A673 (cell line): Measurements from ENCODE around the gene LGALS14.

Experiments
- EZH2 ChIP-seq: fragments of 200-600 bp; sonication (generic); IDR thresholded peaks from 2 replicates; pipeline ENCODE4 v1.6.1; 2017; ENCODE audit warnings: borderline replicate concordance, low read depth, mild to moderate bottlenecking, mixed read lengths, antibody characterized with exemption, low read length; ENCODE audit not compliant: poor library complexity, severe bottlenecking
- TF ChIP-seq, protein P1 (sequence below): fragments of 300-800, 200-600 bp; sonication (generic); conservative IDR thresholded peaks from 2 replicates; pipeline ENCODE4 v1.5.1; 2017; ENCODE audit warnings: low read depth, mild to moderate bottlenecking, antibody characterized with exemption, low read length, moderate library complexity, mixed read lengths

DNA sequence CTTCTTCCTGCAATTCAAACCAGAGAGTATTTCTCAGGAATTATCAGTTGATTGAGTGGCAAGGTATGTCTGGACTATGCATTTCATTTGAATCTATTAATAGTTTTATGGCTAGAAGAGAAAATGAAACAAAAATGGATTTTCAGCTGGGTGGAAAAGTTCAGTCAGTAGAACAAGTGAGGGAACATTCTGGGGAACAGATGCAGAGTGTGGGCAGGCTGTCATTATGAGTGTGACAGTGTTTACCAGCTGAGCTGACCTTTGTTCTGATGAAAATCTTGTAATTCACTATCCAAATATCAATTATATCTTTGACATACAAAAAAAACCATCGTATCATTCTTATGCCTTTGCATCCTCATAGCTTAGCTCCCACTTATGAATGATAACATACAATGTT lies 36.1 kb downstream of the LGALS14 start:
- TF ChIP-seq, protein P1, sequence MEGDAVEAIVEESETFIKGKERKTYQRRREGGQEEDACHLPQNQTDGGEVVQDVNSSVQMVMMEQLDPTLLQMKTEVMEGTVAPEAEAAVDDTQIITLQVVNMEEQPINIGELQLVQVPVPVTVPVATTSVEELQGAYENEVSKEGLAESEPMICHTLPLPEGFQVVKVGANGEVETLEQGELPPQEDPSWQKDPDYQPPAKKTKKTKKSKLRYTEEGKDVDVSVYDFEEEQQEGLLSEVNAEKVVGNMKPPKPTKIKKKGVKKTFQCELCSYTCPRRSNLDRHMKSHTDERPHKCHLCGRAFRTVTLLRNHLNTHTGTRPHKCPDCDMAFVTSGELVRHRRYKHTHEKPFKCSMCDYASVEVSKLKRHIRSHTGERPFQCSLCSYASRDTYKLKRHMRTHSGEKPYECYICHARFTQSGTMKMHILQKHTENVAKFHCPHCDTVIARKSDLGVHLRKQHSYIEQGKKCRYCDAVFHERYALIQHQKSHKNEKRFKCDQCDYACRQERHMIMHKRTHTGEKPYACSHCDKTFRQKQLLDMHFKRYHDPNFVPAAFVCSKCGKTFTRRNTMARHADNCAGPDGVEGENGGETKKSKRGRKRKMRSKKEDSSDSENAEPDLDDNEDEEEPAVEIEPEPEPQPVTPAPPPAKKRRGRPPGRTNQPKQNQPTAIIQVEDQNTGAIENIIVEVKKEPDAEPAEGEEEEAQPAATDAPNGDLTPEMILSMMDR = no peak
- TF ChIP-seq EZH2 = no peak
